Neural crest cell (in vitro differentiated cells): ENCODE data around the gene MINDY4. TPM values are rescaled to one million over a fixed set of nuclear protein-coding genes. Genes with fewer than 3 reads are reported as not detected.

Experiments used
- DNase-seq: peaks from one replicate; pipeline ENCODE4 v3.0.0; 2021; ENCODE audit warnings: low read depth, mixed read lengths, low spot score
- H3K27ac Mint-ChIP-seq: one replicate; pipeline ENCODE4 v1.8.0; 2021; ENCODE audit warnings: mild to moderate bottlenecking, mixed read lengths; ENCODE audit not compliant: unreplicated experiment
- H3K27me3 Mint-ChIP-seq: 2 replicates; pipeline ENCODE4 v1.8.0; 2021; ENCODE audit warnings: low read depth, mild to moderate bottlenecking, mixed read lengths
- H3K36me3 Mint-ChIP-seq: 2 replicates; pipeline ENCODE4 v1.8.0; 2021; ENCODE audit warnings: low read depth, mild to moderate bottlenecking, mixed read lengths
- H3K4me1 Mint-ChIP-seq: 2 replicates; pipeline ENCODE4 v1.8.0; 2021; ENCODE audit warnings: mixed read lengths
- H3K4me3 Mint-ChIP-seq: one replicate; pipeline ENCODE4 v1.8.0; 2021; ENCODE audit warnings: mild to moderate bottlenecking, mixed read lengths
- H3K9me3 Mint-ChIP-seq: 2 replicates; pipeline ENCODE4 v1.8.0; 2021; ENCODE audit warnings: mixed read lengths
- CTCF ChIP-seq: fragments of 200-600 bp; sonication (generic); conservative IDR thresholded peaks from 2 replicates; pipeline ENCODE4 v1.5.0; 2021; ENCODE audit warnings: antibody characterized with exemption, mild to moderate bottlenecking
- total RNA-seq: library from RNA; stranded (reverse); gene quantifications from 2 replicates; pipeline ENCODE4 v1.2.1, GENCODE V29; 2021

The MINDY4 gene
- total RNA-seq, 1 donor from 2014 or later: 9.2 TPM

GRCh38 chr7:30893357-30893756 lies 122.1 kb downstream of the MINDY4 start:
- Mint-ChIP-seq H3K36me3 (no peaks in the 10 kb centered on the region), H3K9me3 (no peaks in the 10 kb centered on the region), H3K4me3 (no peak overlapping the region), H3K27me3 (no peaks in the 10 kb centered on the region), H3K27ac (no peak overlapping the region), H3K4me1 (no peaks in the 10 kb centered on the region)
- TF ChIP-seq CTCF: no peak
- no peak for DNase-seq

GRCh38 chr7:30894009-30894408 lies 122.8 kb downstream of the MINDY4 start:
- Mint-ChIP-seq H3K27me3 (no peaks in the 10 kb centered on the region), H3K27ac (no peak overlapping the region), H3K4me1 (no peaks in the 10 kb centered on the region), H3K4me3 (no peak overlapping the region), H3K9me3 (no peaks in the 10 kb centered on the region), H3K36me3 (no peaks in the 10 kb centered on the region)
- TF ChIP-seq CTCF: no peak
- no peak for DNase-seq

- no peaks in the 10 kb centered on the region for H3K27me3 Mint-ChIP-seq
- H3K4me3 Mint-ChIP-seq: no peak overlapping the region
- no peak for DNase-seq
- no peaks in the 10 kb centered on the region for H3K4me1 Mint-ChIP-seq
- H3K27ac Mint-ChIP-seq: no peak overlapping the region
- H3K36me3 Mint-ChIP-seq: no peaks in the 10 kb centered on the region
- no peaks in the 10 kb centered on the region for H3K9me3 Mint-ChIP-seq
- no peak for TF ChIP-seq CTCF
These were observed 123.8 kb downstream of the MINDY4 start for GRCh38 chr7:30894866-30895605.

GRCh38 chr7:30896036-30896435 lies 124.8 kb downstream of the MINDY4 start:
- no peak for DNase-seq
- H3K4me3 Mint-ChIP-seq: no peak overlapping the region
- H3K9me3 Mint-ChIP-seq: no peaks in the 10 kb centered on the region
- no peak for TF ChIP-seq CTCF
- no peak overlapping the region for H3K27ac Mint-ChIP-seq
- H3K4me1 Mint-ChIP-seq: no peaks in the 10 kb centered on the region
- no peaks in the 10 kb centered on the region for H3K36me3 Mint-ChIP-seq
- H3K27me3 Mint-ChIP-seq: no peaks in the 10 kb centered on the region

- Mint-ChIP-seq H3K9me3 (no peaks in the 10 kb centered on the region), H3K4me3 (no peak overlapping the region), H3K36me3 (no peaks in the 10 kb centered on the region), H3K27me3 (no peaks in the 10 kb centered on the region), H3K4me1 (no peaks in the 10 kb centered on the region), H3K27ac (no peak overlapping the region)
- no peak for TF ChIP-seq CTCF
- no peak for DNase-seq
These were observed 125.8 kb downstream of the MINDY4 start for GRCh38 chr7:30896783-30897637.
